GM12878 (cell line): ENCODE data around the gene FOSL1. TPM values are rescaled to one million over a fixed set of nuclear protein-coding genes. Genes with fewer than 3 reads are reported as not detected.

ENCODE experiments used
- ASH2L ChIP-seq: fragments of 300-600, 200-600 bp; sonication (generic); IDR thresholded peaks from 2 replicates; pipeline ENCODE4 v1.6.1; 2017; ENCODE audit warnings: low read depth, mild to moderate bottlenecking, borderline replicate concordance
- ATF2 ChIP-seq: IDR thresholded peaks from 2 replicates; pipeline ENCODE4 v1.6.1; 2012; ENCODE audit warnings: low read length, inconsistent platforms
- BCL11A ChIP-seq: IDR thresholded peaks from 2 replicates; pipeline ENCODE4 v1.6.1; 2011; ENCODE audit warnings: low read depth, low read length
- CHD1 ChIP-seq: IDR thresholded peaks from 2 replicates; pipeline ENCODE4 v1.6.1; 2012; ENCODE audit warnings: low read depth, low read length, improper control_type of control experiment
- EP300 ChIP-seq, 2 experiments: fragments of 150-350 bp in 1 of 2; IDR thresholded peaks; 2 replicates each; pipeline ENCODE4 v1.6.1; 2011 to 2012; ENCODE audit warnings: low read depth in 2 of 2, low read length in 2 of 2, borderline replicate concordance in 1 of 2, improper control_type of control experiment in 1 of 2, inconsistent platforms in 1 of 2; ENCODE audit not compliant: control insufficient read depth in 1 of 2
- EZH2 ChIP-seq: IDR thresholded peaks from 2 replicates; pipeline ENCODE4 v1.6.1; 2012; ENCODE audit warnings: low read depth, mild to moderate bottlenecking, control low read depth, inconsistent platforms, low read length, borderline replicate concordance; ENCODE audit not compliant: control insufficient read depth
- FOXK2 ChIP-seq: fragments of 450-650 bp; IDR thresholded peaks from 2 replicates; pipeline ENCODE4 v1.6.1; 2017; ENCODE audit warnings: mild to moderate bottlenecking, moderate library complexity
- MEF2B ChIP-seq: fragments of 450-650 bp; IDR thresholded peaks from 2 replicates; pipeline ENCODE4 v1.6.1; 2018; ENCODE audit warnings: mild to moderate bottlenecking, moderate library complexity; ENCODE audit not compliant: partially characterized antibody, poor library complexity, severe bottlenecking
- MTA2 ChIP-seq: fragments of 450-650 bp; IDR thresholded peaks from 2 replicates; pipeline ENCODE4 v1.6.1; 2016; ENCODE audit warnings: low read depth, mild to moderate bottlenecking, moderate library complexity
- MYC ChIP-seq: IDR thresholded peaks from 2 replicates; pipeline ENCODE4 v1.6.1; 2011; ENCODE audit warnings: mild to moderate bottlenecking, low read length, moderate library complexity, inconsistent platforms; ENCODE audit not compliant: insufficient read depth, insufficient replicate concordance, insufficient read length, severe bottlenecking
- NFYB ChIP-seq: IDR thresholded peaks from 2 replicates; pipeline ENCODE4 v1.6.1; 2011; ENCODE audit warnings: low read depth, mild to moderate bottlenecking, low read length, improper control_type of control experiment, moderate library complexity; ENCODE audit not compliant: insufficient read depth
- PAX8 ChIP-seq: fragments of 450-650 bp; IDR thresholded peaks from 2 replicates; pipeline ENCODE4 v1.6.1; 2017; ENCODE audit warnings: mild to moderate bottlenecking, moderate library complexity
- POU2F2 ChIP-seq: IDR thresholded peaks from 3 replicates; pipeline ENCODE4 v1.6.1; 2011; ENCODE audit warnings: low read depth, mild to moderate bottlenecking, low read length, borderline replicate concordance
- SPI1 ChIP-seq: IDR thresholded peaks from 2 replicates; pipeline ENCODE4 v1.6.1; 2011; ENCODE audit warnings: low read depth, mild to moderate bottlenecking, low read length, moderate library complexity, borderline replicate concordance; ENCODE audit not compliant: insufficient read depth
- TAF1 ChIP-seq: IDR thresholded peaks from 2 replicates; pipeline ENCODE4 v1.6.1; 2011; ENCODE audit warnings: mild to moderate bottlenecking, low read depth, low read length, borderline replicate concordance
- TBL1XR1 ChIP-seq: IDR thresholded peaks from 2 replicates; pipeline ENCODE4 v1.6.1; 2012; ENCODE audit warnings: low read depth, low read length, improper control_type of control experiment
- TCF12 ChIP-seq: IDR thresholded peaks from 2 replicates; pipeline ENCODE4 v1.6.1; 2011; ENCODE audit warnings: low read depth, mild to moderate bottlenecking, low read length
- USF1 ChIP-seq: IDR thresholded peaks from 2 replicates; pipeline ENCODE4 v1.6.1; 2011; ENCODE audit warnings: borderline replicate concordance, low read depth, mild to moderate bottlenecking, moderate library complexity, mixed read lengths, low read length; ENCODE audit not compliant: insufficient read depth; ENCODE audit errors: extremely low read length
- WRNIP1 ChIP-seq: IDR thresholded peaks from 2 replicates; pipeline ENCODE4 v1.6.1; 2011; ENCODE audit warnings: low read depth, low read length, improper control_type of control experiment, borderline replicate concordance
- ZBTB33 ChIP-seq: fragments of 450-650 bp; IDR thresholded peaks from 2 replicates; pipeline ENCODE4 v1.6.1; 2017; ENCODE audit warnings: mild to moderate bottlenecking
- ZNF622 ChIP-seq: fragments of 450-650 bp; IDR thresholded peaks from 2 replicates; pipeline ENCODE4 v1.6.1; 2017; ENCODE audit warnings: mild to moderate bottlenecking, inconsistent platforms
- polyA plus RNA-seq, 11 experiments: library from polyadenylated mRNA; depleted of rRNA in 4 of 11; unstranded in 6 of 11; stranded (reverse) in 5 of 11; fragments of >200 nt; fragmentation: Nextera tagmentation in 4 of 11; fragmentation: Illumina TruSeq in 1 of 11; extraction: Ambion mirVana in 4 of 11; extraction: Trizol in 1 of 11; gene quantifications; 1 replicate in 1 of 11; 2 replicates in 10 of 11; pipeline versions ENCODE4 v1.2.1 to v1.2.3, GENCODE V29; 2011 to 2016; ENCODE audit warnings: inconsistent platforms in 2 of 11, missing spikeins in 2 of 11, low read depth in 1 of 11
- total RNA-seq, 4 experiments: library from RNA; depleted of rRNA in 3 of 4; stranded (reverse); fragments of >200 nt in 3 of 4; fragmentation: Illumina TruSeq in 1 of 4; extraction: Trizol in 1 of 4; gene quantifications; 2 replicates each; pipeline versions ENCODE4 v1.2.1 to v1.2.3, GENCODE V29; 2013 to 2021

The FOSL1 gene
- total and polyA plus RNA-seq, 10 of the 15 experiments (the other 5 are each of a cell fraction or from before 2014, with no cell fraction given) = 0.82 to 5.4 (median 2.1) TPM

- TF ChIP-seq EZH2 (no peak), BCL11A (no peak), TBL1XR1 (no peak), TAF1 (peak; percentile 60), EP300 (IDR thresholded peaks at IDR 0.05; ENCODE audit: borderline replicate concordance in 1 of 2, control insufficient read depth in 1 of 2, low read depth in 2 of 2, low read length in 2 of 2) (peak; percentile 38 to 58; a peak in 1 of 4 replicates), MTA2 (peak; percentile 54; the same call in 1 of the 2 replicates), ATF2 (no peak), WRNIP1 (no peak), ASH2L (0 out of 2 replicates have a peak, but pooled peaks have one; percentile 57), MEF2B (peak; percentile 54), POU2F2 (no peak), MYC (no peak), ZNF622 (no peak), CHD1 (no peak), PAX8 (no peak), TCF12 (0 out of 2 replicates have a peak, but pooled peaks have one; percentile 29), FOXK2 (no peak), SPI1 (0 out of 2 replicates have a peak, but pooled peaks have one; percentile 10), NFYB (no peak), ZBTB33 (no peak), USF1 (no peak)
Measured at GRCh38 chr11:65927904-65928397, 27.8 kb upstream of the FOSL1 start (continued).
